Astrocyte of the cerebellum (primary cell): ENCODE data around the gene INPP5A.

Experiments
- DNase-seq: peaks from one replicate; pipeline ENCODE4 v3.0.0-alpha.2; 2011; ENCODE audit warnings: low read depth
- H3K4me3 ChIP-seq: 2 replicates; pipeline ENCODE4 v1.5.1; 2011; ENCODE audit warnings: mild to moderate bottlenecking, low read depth, low read length, moderate library complexity
- CTCF ChIP-seq: IDR thresholded peaks from 2 replicates; pipeline ENCODE4 v1.5.1; 2012; ENCODE audit warnings: low read length, low read depth, moderate library complexity, mild to moderate bottlenecking; ENCODE audit errors: missing control alignments
- in situ Hi-C: cut with HindIII; loops from 2 replicates; pipeline ENCODE4 v1.10.0; 2017; ENCODE audit warnings: low sequenced_read_pairs

The INPP5A gene

GRCh38 chr10:132713421-132714095 lies 176.0 kb downstream of the INPP5A start:
- DNase-seq, result no peak
- in situ Hi-C loops, result no loop called here
- TF ChIP-seq CTCF, result no peak
- H3K4me3 ChIP-seq, result peak overlapping the region; percentile 9

GRCh38 chr10:132714096-132714985 lies 176.8 kb downstream of the INPP5A start:
- no peak for TF ChIP-seq CTCF
- DNase-seq, result peak; percentile 50
- peak overlapping the region; percentile 9 for H3K4me3 ChIP-seq
- in situ Hi-C loops, result no loop called here

- in situ Hi-C loops, result no loop called here
- no peak for DNase-seq
Measured at GRCh38 chr10:132714986-132715775, 177.6 kb downstream of the INPP5A start.

GRCh38 chr10:132715776-132716680 lies 178.4 kb downstream of the INPP5A start:
- no peak for DNase-seq
- TF ChIP-seq CTCF, result no peak
- in situ Hi-C loops, result no loop called here
- no peak overlapping the region for H3K4me3 ChIP-seq

More at GRCh38 chr10:132714986-132715775, 177.6 kb downstream of the INPP5A start:
- TF ChIP-seq CTCF, result no peak
- H3K4me3 ChIP-seq, result no peak overlapping the region

GRCh38 chr10:132716691-132717490 lies 179.3 kb downstream of the INPP5A start:
- TF ChIP-seq CTCF, result no peak
- in situ Hi-C loops, result no loop called here
- H3K4me3 ChIP-seq, result no peak overlapping the region
- no peak for DNase-seq
